Measurements from ENCODE around the gene BSG. TPM values are rescaled to one million over a fixed set of nuclear protein-coding genes. Genes with fewer than 3 reads are reported as not detected.

Gene BSG
- total and polyA plus RNA-seq, 2 experiments from 2014 or later, result 957 to 973 TPM

- Histone ChIP-seq H3K79me2 (replicated peaks; ENCODE audit: insufficient read depth) (no peaks in the 10 kb centered on the region), H2AFZ (no peak overlapping the region), H3K27me3 (ENCODE audit: insufficient read depth) (no peaks in the 10 kb centered on the region), H3K4me2 (no peak overlapping the region), H3F3A (replicated peaks; ENCODE audit: low read depth) (no peaks in the 10 kb centered on the region), H3K36me3 (ENCODE audit: insufficient read depth) (no peaks in the 10 kb centered on the region), H3K27ac (ENCODE audit: low read depth) (no peak overlapping the region), H3K4me1 (ENCODE audit: insufficient read depth) (no peaks in the 10 kb centered on the region), H3K9me2 (ENCODE audit: insufficient read depth) (no peaks in the 10 kb centered on the region), H4K20me1 (replicated peaks; ENCODE audit: insufficient read depth) (no peaks in the 10 kb centered on the region), H3K4me3 (no peak overlapping the region)
- TF ChIP-seq JUNB (IDR thresholded peaks at IDR 0.05; ENCODE audit: unreplicated experiment), result no peak
- TF ChIP-seq, protein P1, sequence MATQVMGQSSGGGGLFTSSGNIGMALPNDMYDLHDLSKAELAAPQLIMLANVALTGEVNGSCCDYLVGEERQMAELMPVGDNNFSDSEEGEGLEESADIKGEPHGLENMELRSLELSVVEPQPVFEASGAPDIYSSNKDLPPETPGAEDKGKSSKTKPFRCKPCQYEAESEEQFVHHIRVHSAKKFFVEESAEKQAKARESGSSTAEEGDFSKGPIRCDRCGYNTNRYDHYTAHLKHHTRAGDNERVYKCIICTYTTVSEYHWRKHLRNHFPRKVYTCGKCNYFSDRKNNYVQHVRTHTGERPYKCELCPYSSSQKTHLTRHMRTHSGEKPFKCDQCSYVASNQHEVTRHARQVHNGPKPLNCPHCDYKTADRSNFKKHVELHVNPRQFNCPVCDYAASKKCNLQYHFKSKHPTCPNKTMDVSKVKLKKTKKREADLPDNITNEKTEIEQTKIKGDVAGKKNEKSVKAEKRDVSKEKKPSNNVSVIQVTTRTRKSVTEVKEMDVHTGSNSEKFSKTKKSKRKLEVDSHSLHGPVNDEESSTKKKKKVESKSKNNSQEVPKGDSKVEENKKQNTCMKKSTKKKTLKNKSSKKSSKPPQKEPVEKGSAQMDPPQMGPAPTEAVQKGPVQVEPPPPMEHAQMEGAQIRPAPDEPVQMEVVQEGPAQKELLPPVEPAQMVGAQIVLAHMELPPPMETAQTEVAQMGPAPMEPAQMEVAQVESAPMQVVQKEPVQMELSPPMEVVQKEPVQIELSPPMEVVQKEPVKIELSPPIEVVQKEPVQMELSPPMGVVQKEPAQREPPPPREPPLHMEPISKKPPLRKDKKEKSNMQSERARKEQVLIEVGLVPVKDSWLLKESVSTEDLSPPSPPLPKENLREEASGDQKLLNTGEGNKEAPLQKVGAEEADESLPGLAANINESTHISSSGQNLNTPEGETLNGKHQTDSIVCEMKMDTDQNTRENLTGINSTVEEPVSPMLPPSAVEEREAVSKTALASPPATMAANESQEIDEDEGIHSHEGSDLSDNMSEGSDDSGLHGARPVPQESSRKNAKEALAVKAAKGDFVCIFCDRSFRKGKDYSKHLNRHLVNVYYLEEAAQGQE (IDR thresholded peaks at IDR 0.05; ENCODE audit: unreplicated experiment), result no peak
- TF ChIP-seq NANOG (IDR thresholded peaks at IDR 0.05; ENCODE audit: borderline replicate concordance), result no peak
- no peak for TF ChIP-seq ZNF114 (CRISPR knock-in tag; IDR thresholded peaks at IDR 0.05)
- TF ChIP-seq EZH2phosphoT487 (IDR thresholded peaks at IDR 0.05; ENCODE audit: unreplicated experiment), result no peak
- no peak for TF ChIP-seq ZNF331 (CRISPR knock-in tag; IDR thresholded peaks at IDR 0.05; ENCODE audit: low read depth)
- TF ChIP-seq EZH2 (IDR thresholded peaks at IDR 0.05; ENCODE audit: low read depth, unreplicated experiment), result no peak
- no peak for TF ChIP-seq CREB1 (CRISPR knock-in tag; IDR thresholded peaks at IDR 0.05; ENCODE audit: low read depth)
- TF ChIP-seq, protein P2, sequence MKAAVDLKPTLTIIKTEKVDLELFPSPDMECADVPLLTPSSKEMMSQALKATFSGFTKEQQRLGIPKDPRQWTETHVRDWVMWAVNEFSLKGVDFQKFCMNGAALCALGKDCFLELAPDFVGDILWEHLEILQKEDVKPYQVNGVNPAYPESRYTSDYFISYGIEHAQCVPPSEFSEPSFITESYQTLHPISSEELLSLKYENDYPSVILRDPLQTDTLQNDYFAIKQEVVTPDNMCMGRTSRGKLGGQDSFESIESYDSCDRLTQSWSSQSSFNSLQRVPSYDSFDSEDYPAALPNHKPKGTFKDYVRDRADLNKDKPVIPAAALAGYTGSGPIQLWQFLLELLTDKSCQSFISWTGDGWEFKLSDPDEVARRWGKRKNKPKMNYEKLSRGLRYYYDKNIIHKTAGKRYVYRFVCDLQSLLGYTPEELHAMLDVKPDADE (IDR thresholded peaks at IDR 0.05), result no peak
- no peak for TF ChIP-seq POLR2AphosphoS5 (IDR thresholded peaks at IDR 0.05; ENCODE audit: low read depth)
- TF ChIP-seq, protein P3, sequence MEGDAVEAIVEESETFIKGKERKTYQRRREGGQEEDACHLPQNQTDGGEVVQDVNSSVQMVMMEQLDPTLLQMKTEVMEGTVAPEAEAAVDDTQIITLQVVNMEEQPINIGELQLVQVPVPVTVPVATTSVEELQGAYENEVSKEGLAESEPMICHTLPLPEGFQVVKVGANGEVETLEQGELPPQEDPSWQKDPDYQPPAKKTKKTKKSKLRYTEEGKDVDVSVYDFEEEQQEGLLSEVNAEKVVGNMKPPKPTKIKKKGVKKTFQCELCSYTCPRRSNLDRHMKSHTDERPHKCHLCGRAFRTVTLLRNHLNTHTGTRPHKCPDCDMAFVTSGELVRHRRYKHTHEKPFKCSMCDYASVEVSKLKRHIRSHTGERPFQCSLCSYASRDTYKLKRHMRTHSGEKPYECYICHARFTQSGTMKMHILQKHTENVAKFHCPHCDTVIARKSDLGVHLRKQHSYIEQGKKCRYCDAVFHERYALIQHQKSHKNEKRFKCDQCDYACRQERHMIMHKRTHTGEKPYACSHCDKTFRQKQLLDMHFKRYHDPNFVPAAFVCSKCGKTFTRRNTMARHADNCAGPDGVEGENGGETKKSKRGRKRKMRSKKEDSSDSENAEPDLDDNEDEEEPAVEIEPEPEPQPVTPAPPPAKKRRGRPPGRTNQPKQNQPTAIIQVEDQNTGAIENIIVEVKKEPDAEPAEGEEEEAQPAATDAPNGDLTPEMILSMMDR (conservative IDR thresholded peaks at IDR 0.05; ENCODE audit: low read depth in 2 of 2), result no peak
- no peak for TF ChIP-seq STAT1 (IDR thresholded peaks at IDR 0.05; ENCODE audit: unreplicated experiment)
- H3K4me3 Mint-ChIP-seq, result no peak overlapping the region
- H3K27ac Mint-ChIP-seq, result no peak overlapping the region
- H3K27me3 Mint-ChIP-seq (ENCODE audit: insufficient read depth, low read depth, poor library complexity), result peaks cover 2% of the 10 kb centered on the region
- ATAC-seq (peak; percentile 33), DNase-seq (ENCODE audit: low spot score) (no peak)
- H3K9me3 Mint-ChIP-seq, result peaks cover 48% of the 10 kb centered on the region
- H3K36me3 Mint-ChIP-seq (ENCODE audit: low read depth), result peaks cover 16% of the 10 kb centered on the region
- H3K4me1 Mint-ChIP-seq, result no peaks in the 10 kb centered on the region
These were observed 32.0 kb downstream of the BSG start for GRCh38 chr19:604355-604754.
